ENCODE results near the gene TMUB1. TPM values are rescaled to one million over a fixed set of nuclear protein-coding genes. Genes with fewer than 3 reads are reported as not detected.

The TMUB1 gene
- total RNA-seq, 1 experiment from 2014 or later = 51.2 TPM

DNA sequence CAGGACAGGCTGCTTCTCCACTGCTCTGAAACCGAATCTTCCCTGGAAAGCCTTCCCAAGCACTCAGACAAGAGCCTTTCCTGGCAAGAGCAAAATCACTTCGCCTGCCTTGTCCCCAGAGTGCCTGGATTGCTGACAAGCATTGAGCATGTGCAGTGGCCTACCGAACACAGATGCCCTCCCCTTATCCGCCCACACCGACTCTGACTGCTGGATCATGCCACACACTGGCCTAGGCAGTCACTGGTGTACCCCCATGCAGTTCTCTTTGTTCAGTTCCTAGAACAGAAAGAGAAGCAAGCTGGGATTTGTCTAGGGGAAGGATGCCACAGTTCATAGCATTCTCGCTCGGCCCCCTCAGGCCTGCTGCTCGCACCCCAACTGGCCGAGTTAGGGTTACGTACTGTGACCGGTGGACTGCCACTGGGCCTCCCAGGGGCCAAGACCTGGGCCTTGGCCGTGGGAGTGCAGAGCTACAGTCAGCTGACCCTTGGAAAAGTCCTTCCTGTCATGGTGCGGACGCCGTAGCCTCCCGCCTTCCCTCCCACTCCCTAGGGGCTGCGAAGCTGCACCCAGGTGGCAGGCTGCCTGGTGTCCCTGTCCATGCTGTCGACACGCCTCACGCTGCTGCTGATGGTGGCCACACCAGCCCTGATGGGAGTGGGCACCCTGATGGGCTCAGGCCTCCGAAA, 48.1 kb downstream of the TMUB1 start:
- BruUV-seq (replicated peaks) = no TSS peak
- Mint-ChIP-seq H3K4me3 (ENCODE audit: low read depth, unreplicated experiment) (no peak overlapping the region), H3K27ac (ENCODE audit: unreplicated experiment) (no peak overlapping the region), H3K36me3 (ENCODE audit: insufficient read depth, unreplicated experiment) (peaks cover 16% of the 10 kb centered on the region), H3K4me1 (ENCODE audit: low read depth, unreplicated experiment) (peaks cover 17% of the 10 kb centered on the region), H3K27me3 (ENCODE audit: unreplicated experiment) (no peaks in the 10 kb centered on the region), H3K9me3 (ENCODE audit: low read depth, unreplicated experiment) (no peaks in the 10 kb centered on the region)
- CTCF ChIA-PET = no interaction called here
- intact Hi-C loops (cut with micrococcal nuclease; ENCODE audit: unreplicated experiment) = no loop called here
- no peak for DNase-seq
- TF ChIP-seq, protein P1, sequence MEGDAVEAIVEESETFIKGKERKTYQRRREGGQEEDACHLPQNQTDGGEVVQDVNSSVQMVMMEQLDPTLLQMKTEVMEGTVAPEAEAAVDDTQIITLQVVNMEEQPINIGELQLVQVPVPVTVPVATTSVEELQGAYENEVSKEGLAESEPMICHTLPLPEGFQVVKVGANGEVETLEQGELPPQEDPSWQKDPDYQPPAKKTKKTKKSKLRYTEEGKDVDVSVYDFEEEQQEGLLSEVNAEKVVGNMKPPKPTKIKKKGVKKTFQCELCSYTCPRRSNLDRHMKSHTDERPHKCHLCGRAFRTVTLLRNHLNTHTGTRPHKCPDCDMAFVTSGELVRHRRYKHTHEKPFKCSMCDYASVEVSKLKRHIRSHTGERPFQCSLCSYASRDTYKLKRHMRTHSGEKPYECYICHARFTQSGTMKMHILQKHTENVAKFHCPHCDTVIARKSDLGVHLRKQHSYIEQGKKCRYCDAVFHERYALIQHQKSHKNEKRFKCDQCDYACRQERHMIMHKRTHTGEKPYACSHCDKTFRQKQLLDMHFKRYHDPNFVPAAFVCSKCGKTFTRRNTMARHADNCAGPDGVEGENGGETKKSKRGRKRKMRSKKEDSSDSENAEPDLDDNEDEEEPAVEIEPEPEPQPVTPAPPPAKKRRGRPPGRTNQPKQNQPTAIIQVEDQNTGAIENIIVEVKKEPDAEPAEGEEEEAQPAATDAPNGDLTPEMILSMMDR (IDR thresholded peaks at IDR 0.05; ENCODE audit: unreplicated experiment) = no peak

DNA sequence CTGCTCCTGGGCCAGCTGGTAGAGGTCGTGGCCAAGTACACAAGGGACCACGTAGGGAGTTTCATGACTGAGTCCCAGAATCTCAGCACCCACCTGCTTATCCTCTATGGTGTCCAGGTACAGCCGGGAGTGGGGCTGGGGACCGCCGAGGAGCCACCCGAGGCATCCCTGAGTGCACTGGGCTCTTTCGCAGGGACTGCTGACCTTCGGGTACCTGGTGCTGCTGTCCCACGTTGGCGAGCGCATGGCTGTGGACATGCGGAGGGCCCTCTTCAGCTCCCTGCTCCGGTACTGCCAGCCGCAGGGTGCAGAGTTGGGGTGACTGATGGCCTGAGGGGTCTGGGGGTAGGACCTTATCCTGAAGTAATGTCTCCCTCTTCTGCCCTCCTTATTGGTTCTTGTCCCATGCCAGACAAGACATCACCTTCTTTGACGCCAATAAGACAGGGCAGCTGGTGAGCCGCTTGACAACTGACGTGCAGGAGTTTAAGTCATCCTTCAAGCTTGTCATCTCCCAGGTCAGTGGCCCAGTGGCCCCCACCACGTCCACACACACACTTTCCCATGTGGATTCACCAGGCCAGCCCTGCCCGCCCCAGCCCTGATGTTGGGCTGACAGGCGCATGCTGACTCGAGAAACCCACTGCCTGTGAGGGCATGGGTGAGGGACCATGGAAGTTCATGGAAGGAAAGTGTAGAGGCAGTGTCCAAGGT, 48.8 kb downstream of the TMUB1 start:
- Mint-ChIP-seq H3K36me3 (ENCODE audit: insufficient read depth, unreplicated experiment) (peaks cover 9% of the 10 kb centered on the region), H3K4me1 (ENCODE audit: low read depth, unreplicated experiment) (peaks cover 14% of the 10 kb centered on the region), H3K27ac (ENCODE audit: unreplicated experiment) (no peak overlapping the region), H3K27me3 (ENCODE audit: unreplicated experiment) (no peaks in the 10 kb centered on the region), H3K4me3 (ENCODE audit: low read depth, unreplicated experiment) (no peak overlapping the region), H3K9me3 (ENCODE audit: low read depth, unreplicated experiment) (no peaks in the 10 kb centered on the region)
- CTCF ChIA-PET = no interaction called here
- intact Hi-C loops (cut with micrococcal nuclease; ENCODE audit: unreplicated experiment) = no loop called here
- DNase-seq = no peak
- no TSS peak for BruUV-seq (replicated peaks)
- TF ChIP-seq, protein P1 (IDR thresholded peaks at IDR 0.05; ENCODE audit: unreplicated experiment) = no peak

DNA sequence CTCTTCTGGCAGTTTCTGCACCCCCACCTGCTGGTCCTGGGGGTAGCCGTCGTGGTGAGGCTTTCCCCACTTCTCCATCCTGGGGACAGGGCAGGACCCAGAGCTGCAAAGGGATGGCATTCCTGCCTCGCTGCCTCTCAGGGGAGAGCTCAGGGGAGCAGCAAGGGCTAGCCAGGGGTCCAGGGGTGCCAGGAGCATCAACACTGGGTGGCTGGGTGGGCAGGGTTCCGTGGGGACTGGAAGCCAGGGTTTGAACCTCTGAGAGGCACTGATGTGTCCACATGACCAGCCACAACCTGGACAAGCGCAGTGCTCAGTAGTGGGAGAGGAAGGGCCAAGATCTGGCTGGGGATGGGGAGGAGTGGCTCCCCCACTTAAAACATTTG, 49.4 kb downstream of the TMUB1 start:
- Mint-ChIP-seq H3K9me3 (ENCODE audit: low read depth, unreplicated experiment) (no peaks in the 10 kb centered on the region), H3K27me3 (ENCODE audit: unreplicated experiment) (no peaks in the 10 kb centered on the region), H3K4me3 (ENCODE audit: low read depth, unreplicated experiment) (no peak overlapping the region), H3K27ac (ENCODE audit: unreplicated experiment) (no peak overlapping the region), H3K36me3 (ENCODE audit: insufficient read depth, unreplicated experiment) (peaks cover 7% of the 10 kb centered on the region), H3K4me1 (ENCODE audit: low read depth, unreplicated experiment) (peaks cover 14% of the 10 kb centered on the region)
- no peak for DNase-seq
- BruUV-seq (replicated peaks) = no TSS peak
- intact Hi-C loops (cut with micrococcal nuclease; ENCODE audit: unreplicated experiment) = no loop called here
- TF ChIP-seq, protein P1 (IDR thresholded peaks at IDR 0.05; ENCODE audit: unreplicated experiment) = no peak
- CTCF ChIA-PET = no interaction called here

DNA sequence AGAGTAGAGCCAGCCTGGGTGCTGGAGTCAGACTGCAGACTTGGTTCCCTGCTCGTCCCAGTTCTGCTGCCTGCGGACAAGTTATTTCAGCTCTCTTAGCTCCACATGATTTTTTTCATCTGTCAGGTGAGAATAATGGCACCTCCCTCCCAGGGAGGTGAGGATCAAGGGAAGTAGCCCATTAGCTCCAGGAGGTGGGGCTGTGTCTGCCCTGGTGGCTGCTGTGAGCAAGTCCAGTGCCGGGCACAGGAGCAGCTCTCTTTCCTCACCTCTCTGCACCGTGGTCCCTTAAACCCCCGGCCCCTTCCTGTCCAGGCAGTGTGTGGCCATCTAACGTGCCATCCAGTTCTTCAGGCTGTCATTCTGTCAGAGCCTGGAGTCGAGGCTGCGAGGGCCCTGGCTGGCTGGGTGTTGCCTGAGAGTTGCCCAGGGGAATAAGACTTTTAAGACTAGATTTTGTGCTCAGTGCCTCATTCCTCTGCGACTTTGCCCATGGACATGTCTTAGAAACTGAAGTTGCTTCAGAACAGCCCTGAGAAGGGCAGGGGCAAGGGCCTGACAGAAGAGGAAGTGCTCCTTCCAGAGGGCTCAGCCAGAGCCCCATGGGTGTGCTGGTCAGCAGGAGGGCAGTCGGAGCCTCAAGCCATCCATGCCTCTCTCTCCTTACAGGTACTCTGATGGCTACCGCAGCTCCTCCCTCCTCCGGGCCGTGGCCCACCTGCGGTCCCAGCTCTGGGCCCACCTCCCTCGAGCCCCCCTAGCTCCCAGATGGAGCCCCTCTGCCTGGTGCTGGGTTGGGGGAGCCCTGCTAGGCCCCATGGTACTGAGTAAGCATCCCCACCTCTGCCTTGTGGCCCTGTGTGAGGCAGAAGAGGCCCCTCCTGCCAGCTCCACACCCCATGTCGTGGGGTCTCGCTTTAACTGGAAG, 50.1 kb downstream of the TMUB1 start:
- CTCF ChIA-PET = no interaction called here
- TF ChIP-seq, protein P1 (IDR thresholded peaks at IDR 0.05; ENCODE audit: unreplicated experiment) = peak; percentile 14
- no peak for DNase-seq
- BruUV-seq (replicated peaks) = no TSS peak
- Mint-ChIP-seq H3K36me3 (ENCODE audit: insufficient read depth, unreplicated experiment) (peaks cover 13% of the 10 kb centered on the region), H3K9me3 (ENCODE audit: low read depth, unreplicated experiment) (no peaks in the 10 kb centered on the region), H3K4me3 (ENCODE audit: low read depth, unreplicated experiment) (no peak overlapping the region), H3K27me3 (ENCODE audit: unreplicated experiment) (no peaks in the 10 kb centered on the region), H3K4me1 (ENCODE audit: low read depth, unreplicated experiment) (peaks cover 16% of the 10 kb centered on the region), H3K27ac (ENCODE audit: unreplicated experiment) (no peak overlapping the region)
- intact Hi-C loops (cut with micrococcal nuclease; ENCODE audit: unreplicated experiment) = no loop called here

Other genes with a start within 250 kb of the TMUB1 start
- gene AOC1, start 231.0 kb downstream of the TMUB1 start, total RNA-seq (2022) = 1.2 and 1.8 TPM in 2 replicates
- gene KCNH2, start 105.2 kb downstream of the TMUB1 start, total RNA-seq (2022) = 0.45 and 0.66 TPM in 2 replicates
- gene NOS3, start 92.5 kb downstream of the TMUB1 start, total RNA-seq (2022) = 0.71 and 1.1 TPM in 2 replicates
- gene ATG9B, start 59.0 kb downstream of the TMUB1 start, total RNA-seq (2022) = 7.9 and 17.7 TPM in 2 replicates
- gene ABCB8, start 55.0 kb downstream of the TMUB1 start, total RNA-seq (2022) = 40.2 and 42.3 TPM in 2 replicates
- gene ASIC3, start 35.0 kb downstream of the TMUB1 start, total RNA-seq (2022) = 11.7 and 13.6 TPM in 2 replicates
- 23.5 and 24.6 TPM in 2 replicates for gene CDK5, start 25.6 kb downstream of the TMUB1 start, total RNA-seq (2022)
- gene SLC4A2, start 23.9 kb downstream of the TMUB1 start, total RNA-seq (2022) = 194 and 209 TPM in 2 replicates
- gene FASTK, start 2.7 kb downstream of the TMUB1 start, total RNA-seq (2022) = 113 and 121 TPM in 2 replicates
- gene AGAP3, start 3.0 kb upstream of the TMUB1 start, total RNA-seq (2022) = 67.4 and 73.4 TPM in 2 replicates
- gene GBX1, start 84.2 kb upstream of the TMUB1 start, total RNA-seq (2022) = not detected in 2 replicates
- not detected in 2 replicates for gene ASB10, start 103.8 kb upstream of the TMUB1 start, total RNA-seq (2022)
- not detected in 2 replicates for gene H2BK1, start 127.0 kb upstream of the TMUB1 start, total RNA-seq (2022)
- gene ABCF2, start 143.7 kb upstream of the TMUB1 start, total RNA-seq (2022) = 43.0 and 49.7 TPM in 2 replicates
- 48.1 and 51.3 TPM in 2 replicates for gene CHPF2, start 149.0 kb upstream of the TMUB1 start, total RNA-seq (2022)
- 2.3 and 4.1 TPM in 2 replicates for gene SMARCD3, start 165.2 kb upstream of the TMUB1 start, total RNA-seq (2022)